ENCODE results near the gene LMCD1.
"Not testable (repeated sequence)": the region's sequence is repeated elsewhere in the genome, so short reads cannot be mapped to it uniquely, and the experiment has no call there.

Gene LMCD1

DNA sequence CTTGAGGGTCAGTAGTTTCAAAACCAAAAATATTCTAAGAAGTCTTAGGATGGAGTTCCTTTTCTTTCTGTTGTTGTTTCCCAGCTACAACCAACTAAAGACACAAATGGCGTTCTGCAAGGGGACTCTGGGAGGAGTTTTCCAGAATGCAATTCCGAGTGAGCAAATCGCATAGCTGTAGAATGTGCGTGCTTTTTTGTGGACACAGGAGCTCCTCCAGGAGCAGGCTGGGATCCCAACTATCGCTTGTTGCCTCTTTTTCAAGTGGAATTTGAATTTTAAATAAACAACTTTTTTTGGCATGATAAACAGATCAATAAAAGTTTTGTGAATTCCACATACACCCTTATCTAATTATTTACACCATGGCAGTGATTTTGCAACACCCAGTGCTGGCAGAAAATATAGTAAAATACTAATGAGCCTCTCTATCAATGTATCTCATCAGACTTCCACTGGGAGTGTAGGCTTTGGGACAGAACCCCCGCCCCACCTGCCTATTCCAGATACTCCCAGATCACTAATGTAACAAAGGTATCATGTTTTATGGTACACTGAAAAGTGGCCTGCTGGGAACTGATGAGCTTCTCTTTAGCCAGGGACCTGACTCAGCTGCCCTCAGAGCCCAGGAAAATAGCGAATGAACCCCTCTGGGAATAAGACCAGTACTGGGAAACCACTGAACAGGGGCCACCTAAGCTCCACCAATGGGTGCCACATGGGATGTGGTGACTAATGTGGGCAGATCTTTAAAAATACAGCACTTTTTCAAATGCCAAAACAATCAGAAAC, 66.4 kb downstream of the LMCD1 start:
- no peak for DNase-seq

DNA sequence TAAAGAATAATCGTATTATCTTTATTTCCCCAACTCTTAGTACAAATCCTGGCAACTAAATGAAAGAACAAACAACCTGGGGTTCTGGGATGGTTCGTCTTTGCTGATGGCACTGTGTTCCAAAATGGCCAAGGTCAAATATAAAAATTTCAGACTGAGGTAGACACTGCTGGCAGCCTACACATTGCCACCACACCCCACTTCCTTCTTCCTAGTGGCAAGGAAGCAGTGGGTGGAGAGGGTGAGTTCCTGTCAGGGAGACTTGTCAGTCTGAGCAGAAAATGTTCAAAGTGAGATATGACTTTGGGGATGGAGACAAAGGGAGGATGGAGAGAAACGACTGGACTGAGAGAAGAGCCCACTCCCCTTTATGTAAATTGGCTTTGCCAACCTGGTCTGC, 69.6 kb downstream of the LMCD1 start:
- peak; percentile 16 for DNase-seq

DNA sequence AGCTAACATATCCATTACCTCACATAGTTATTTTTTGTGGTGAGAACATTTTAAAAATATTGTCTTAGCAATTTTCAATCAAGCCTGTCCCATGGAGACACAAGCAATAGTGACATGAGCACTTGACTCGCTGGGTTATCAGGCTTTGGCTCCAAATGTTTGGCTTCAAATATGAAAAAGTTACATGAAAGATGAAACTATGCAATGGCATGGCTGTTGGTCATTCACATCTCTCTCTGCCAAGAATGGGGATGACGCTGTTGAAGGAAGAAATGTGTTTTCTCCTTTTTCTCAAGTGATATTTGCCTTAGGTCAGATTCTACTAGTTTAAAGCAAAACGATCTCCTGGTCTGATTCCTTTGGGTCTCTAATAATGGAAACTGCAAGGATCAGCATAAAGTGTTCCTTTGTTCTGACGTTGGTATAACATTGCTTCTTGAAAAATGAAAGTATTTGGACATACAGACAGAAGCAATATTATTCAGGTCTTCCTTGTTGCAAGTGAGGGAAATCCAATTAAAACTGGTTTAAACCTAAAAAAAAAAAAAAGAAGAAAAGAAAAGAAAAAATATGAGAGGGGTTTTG, 71.8 kb downstream of the LMCD1 start:
- DNase-seq, result no peak

DNA sequence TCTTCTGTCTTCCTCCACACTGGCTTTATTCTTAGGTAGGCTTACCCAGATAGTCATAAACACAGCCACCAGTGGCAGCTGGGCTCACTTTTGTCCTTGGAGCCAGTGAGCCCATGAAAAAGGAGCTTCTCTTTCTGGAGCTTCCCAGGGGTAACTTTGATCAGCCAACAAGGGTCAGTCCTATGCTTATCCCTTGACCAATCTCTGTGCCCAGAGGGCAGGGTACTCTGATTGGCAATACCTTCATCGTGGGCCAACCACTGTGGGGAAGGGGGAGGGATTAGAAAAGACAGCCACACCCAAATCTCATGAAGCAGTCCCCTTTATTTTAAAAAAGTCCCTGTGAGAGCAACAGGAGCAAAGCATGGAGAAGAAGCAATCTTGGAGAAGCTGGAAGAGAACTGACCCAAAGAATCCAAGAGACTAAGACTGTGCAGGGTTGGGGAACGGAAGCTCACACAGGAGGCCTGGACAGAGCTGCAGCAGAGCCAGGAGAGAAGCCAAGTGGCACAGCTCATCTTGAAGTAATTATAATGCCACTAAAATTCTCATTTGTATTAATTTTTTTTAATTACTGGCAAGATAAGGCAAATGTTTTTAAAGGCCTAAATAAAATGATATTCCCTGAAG, 72.5 kb downstream of the LMCD1 start:
- no peak for DNase-seq

DNA sequence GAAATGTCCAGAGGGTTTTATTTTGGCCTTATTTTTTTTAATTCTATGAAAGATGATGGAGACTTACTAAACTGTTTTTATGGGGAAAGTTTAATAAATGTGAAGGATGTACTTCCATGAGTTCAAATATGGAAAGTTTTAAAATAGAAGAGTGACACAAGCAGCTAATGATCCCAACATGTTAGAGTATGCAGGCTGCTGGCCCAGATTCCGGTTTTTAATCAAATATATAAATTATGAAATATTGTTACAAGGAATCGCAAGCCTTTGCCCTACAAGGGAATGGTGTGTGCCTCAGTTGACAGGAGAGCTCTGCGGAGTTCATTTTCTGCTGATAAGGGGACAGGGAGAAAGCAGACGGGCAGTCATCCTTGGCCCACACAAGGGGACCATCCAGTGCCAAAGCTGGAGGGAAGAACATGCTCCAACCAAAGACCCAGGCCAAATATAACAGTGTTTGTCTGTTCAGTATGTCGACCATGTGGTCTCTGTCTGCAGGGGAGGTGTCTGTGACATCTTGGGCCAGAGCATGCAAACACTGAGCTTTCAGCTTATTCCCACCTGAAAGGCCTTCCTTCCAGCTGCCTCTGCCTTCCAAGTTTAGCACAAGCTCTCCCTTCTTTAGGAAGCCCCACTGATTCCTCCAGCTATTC, 73.2 kb downstream of the LMCD1 start:
- no peak for DNase-seq

DNA sequence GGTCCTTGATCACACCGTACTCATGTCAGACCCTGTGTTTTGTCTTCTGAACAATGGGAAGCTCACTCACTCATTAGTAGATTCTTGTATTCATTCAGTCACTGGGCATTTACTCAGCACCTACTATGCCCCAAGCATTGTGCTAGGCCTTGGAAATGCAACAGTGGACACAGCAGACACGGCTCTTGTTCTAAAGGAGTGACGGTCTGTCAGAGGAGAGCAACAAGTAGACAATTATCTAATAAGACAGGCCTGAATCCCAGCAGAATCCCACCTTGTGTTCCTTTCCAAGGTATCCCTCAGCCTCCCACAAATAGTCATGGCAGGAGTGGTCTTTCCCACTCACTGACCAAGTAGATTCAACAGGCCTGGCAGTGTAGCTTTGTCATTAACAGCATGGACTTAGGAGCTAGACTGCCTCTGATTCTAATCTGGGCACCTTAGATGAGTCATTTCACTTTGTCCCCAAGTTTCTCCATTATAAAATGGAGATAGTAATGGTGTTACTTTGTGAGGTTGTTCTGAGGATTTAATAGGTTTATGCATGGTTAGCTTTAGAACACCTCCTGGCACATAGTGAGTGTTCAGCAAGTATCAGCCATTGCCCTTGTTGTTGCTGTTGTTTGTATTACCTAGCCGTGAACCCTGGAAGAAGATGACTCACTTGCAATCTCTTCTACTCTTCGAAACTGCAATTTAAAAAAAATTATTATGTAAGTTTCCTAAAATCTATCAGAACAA, 73.9 kb downstream of the LMCD1 start:
- no peak for DNase-seq

DNA sequence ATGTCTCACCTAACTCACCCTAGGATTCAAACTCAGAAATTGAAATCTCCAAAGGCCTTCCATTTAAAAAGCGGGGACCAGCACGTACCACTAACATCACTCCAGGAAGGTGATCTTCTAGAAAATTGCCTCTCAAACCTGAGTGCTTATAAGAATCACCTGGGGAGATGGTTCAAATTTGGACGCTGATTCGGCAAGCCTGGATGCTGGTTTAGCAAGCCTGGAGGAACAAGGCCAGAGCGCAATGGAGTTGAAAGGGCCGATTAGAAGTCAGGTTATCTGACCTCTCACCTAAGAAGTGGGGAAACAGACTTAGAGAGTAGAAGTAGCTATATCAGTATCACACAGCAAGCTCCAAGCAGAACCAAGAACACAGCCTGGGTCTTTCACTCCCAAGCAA, 74.8 kb downstream of the LMCD1 start:
- DNase-seq, result no peak

DNA sequence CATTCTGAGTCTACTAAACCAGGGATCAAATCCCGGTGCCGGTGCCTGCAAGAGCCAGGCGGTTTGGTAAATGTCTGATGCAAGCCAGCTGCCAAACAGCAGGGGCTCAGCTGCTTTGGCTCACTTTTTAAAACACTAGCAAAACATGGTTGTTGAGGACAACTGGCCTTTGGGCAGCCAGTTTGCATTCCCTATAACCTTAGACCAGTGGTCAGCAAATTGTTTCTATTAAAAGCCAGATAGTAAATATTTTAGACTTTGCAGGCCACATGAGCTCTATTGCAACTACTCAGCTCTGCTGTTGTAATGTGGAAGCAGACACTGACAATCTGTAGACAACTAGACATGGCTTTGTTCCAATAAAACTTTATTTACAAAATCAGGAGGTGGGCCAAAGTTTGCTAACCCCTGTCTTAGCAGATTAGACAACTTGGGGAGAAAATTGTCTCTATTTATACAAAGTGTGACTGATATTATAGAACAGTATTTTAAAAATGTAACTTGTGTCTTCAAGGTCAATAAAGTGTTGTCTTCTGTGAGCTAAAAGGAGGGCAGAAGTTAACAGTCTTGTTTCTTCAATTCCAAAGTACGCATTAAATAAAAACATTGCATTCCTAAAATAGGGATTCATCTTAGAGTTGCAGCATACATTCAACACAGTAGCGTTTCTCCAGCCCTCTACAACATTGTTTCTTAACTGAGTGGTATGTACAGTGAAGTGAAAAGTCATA, 75.4 kb downstream of the LMCD1 start:
- no peak for DNase-seq

DNA sequence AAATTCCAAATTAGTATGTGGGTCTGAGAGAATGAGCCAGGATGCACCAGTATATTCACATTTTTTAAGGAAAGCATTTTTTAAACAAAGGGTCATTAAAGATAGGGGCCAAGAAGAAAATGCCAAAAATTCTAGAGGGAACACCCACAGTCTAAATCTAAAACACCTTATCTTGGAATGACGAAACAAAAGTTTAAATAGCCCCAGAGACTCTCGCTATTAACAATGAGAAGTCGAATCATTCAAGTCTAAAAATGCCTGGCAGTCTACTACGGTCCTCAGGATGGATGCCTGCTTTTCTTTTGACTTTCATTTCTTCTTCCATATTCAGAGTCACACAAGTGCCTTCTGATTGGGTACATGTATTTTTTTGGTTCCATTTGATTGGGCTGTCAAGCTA, 76.7 kb downstream of the LMCD1 start:
- no peak for DNase-seq

DNA sequence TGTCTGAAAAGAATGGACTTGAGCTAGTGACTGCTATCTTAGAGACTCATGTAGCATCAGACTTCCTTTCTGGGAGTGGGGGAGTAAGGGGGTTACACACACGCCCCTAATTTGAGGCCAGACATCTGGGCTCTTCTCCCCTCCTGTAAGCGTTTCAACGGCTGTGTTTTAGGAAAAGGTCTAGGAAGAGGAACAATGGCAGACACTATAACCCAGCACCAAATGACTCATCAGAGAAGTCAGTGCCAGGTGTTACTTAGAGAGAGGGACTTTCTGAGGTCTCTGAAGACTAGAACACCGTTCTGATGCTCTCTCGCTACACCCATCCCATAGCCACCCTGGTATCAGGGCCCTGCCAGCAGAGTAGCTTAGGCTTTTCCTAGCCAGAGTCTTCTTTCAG, 77.5 kb downstream of the LMCD1 start:
- no peak for DNase-seq

DNA sequence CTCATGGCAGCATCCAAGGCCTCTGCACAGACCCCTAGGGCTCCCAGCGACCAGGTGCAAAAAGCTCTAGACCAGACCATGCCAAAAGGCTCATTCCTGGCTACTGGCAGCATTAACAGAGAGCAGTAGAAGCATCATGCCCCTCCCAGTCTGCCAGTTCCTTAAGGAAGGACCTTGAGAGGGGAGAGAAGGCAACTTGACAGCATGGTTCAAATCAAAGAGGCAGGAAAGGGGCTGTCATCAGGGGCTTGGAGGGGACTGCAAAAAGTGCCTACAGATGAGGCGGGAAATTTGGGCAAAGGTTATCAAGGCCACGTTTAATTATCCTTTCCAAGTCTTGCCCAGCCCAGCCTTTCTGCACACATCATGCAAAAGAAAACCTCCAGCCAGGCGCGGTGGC, 78.3 kb downstream of the LMCD1 start:
- no peak for DNase-seq

DNA sequence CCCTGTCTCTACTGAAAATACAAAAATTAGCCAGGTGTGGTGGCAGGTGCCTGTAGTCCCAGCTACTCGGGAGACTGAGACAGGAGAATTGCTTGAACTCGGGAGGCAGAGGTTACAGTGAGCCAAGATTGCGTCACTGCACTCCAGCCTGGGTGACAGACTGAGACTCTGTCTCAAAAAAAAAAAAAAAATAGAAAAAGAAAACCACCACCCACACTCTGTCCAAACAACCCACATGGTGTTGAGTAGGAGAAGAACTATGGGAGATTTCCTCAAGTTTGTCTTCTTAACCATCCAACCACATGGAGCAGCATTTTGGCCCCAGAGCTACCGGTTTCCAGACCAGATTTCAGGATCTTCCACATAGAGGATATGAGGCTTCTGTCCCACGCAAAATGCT, 78.8 kb downstream of the LMCD1 start:
- DNase-seq, result not testable (repeated sequence)

DNA sequence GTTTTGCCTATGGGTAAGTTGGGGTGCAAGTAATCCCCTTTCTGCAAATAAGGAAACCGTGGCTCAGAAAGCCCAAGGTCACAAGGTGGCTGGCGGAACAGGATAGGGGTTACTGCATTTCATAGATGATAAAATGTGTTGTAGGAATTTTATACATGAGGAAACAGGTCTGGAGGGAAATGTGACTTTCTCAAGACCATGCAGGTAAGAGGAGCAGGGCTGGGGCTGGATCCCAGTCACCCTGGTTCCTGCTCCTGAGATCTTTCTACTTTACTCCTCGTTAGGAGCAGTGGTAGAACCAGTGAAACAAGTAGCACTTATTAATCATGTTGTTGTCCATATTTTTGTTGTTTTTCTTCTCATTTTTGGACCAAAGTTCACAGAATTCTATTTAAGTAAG, 79.8 kb downstream of the LMCD1 start:
- no peak for DNase-seq

DNA sequence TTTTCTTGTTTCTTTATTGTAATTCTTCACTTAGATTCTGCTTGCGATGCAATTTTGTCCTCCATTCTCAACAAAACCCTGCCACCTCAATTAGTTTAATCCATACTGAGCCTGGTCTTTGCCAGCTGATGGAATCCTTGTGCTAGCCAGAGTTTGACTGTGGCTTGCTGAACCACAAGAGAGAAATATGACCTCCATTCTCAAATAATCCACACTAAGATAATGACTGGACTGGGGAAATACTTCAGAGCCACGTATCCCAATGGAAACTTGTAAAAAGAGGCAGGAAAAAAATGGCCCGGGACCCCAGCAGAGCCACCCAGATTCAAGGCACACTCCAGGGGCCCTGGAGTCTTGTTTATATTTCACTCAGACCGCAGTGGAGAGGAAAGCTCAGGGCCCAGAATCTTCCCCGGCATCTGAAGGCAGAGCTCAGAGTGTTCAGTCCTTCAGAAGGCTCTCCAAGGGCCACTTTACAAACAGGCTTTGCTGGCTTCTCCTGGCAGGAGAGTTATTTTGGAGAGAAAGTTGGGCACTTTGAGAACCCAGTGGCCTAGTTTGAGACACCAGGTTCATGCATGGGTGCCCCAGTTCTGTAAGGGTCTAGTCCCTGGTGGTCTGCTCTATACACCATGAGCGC, 80.3 kb downstream of the LMCD1 start:
- DNase-seq, result no peak

DNA sequence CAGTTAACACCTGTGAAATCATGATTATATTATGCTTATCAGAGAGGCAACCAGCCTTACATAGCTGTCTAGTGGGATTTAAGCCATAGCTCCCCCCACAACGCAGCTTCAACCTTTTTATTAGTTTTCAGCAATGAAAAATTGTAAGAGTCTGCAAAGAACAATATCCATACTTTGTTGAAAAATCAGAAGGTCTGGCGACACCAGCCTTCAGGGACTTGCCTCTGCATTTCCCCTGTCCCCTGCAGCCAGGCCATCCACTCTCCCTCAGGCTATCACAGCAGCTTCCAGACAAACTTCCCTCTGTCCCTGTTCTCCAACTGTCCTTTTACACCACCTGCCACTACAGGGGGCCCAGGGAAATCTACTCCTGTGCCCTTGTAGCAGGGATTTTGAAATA, 83.0 kb downstream of the LMCD1 start:
- no peak for DNase-seq

DNA sequence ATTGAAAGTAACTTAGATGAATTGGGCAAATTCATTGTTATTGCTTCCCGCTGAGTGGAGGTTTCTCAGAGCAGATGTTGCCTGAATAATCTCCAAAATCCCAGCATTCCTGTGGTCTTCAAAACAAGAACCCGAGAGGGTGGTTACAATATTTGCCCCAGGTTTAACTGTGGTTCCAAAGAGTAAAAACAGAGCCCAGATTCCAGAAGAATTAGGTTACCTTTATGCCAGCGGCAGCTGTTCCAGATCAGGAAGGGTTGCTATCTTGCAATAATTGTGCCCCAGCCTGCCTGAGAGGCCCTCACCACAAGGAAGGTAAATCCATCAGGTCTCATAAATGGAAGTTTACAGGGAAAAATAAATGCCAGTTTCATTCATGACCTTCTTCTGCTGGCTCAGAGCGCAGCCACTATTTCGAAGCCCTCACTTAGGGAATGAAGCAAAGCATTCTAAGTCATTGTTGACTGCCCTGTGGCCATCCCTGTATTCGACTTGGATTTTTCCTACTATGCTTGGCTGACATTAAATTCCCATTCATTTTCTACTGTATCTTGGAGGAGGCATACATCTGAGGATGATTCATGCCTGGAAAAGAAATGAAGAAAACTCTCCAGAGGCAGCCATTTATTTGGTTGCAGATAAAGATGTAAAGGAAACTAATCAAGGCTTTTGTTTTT, 88.4 kb downstream of the LMCD1 start:
- no peak for DNase-seq

DNA sequence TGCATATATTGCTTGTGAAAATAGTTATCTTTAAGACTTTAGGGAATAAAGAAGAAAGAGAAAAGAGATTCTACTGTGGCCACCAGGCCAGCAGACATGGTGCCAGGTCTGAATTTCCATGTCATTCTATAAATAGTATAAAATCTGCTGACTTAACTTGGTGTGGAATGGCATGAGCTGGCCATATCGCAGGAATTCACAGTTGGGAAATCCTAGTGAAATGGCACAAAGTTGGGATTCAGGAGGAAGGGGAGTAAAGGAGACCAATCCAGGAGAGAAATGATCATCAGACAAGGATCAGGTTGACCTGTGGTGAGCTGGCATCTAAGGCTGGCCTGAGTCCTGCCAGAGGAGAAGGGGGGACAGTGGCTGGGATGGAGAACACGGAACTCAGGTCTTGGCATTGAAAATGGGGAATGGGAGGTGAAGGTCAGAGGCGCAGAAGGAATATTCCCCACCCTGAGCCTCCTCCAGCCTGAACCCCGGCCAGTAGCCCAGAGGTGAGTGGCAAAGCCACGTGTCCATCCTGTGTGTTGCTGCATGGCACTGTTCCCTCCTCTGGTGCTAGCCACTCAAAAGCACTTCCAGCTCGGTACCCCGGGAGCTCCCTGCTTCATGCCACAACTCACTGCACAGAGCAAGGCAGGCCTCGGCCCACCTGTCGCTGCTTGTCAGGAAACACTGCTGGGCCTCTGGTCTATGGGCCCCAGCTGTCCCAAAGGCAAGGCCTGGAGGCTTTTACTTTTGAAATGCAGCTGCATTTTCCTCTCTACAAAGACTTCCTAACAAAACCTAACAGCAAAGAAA, 91.6 kb downstream of the LMCD1 start:
- no peak for DNase-seq

DNA sequence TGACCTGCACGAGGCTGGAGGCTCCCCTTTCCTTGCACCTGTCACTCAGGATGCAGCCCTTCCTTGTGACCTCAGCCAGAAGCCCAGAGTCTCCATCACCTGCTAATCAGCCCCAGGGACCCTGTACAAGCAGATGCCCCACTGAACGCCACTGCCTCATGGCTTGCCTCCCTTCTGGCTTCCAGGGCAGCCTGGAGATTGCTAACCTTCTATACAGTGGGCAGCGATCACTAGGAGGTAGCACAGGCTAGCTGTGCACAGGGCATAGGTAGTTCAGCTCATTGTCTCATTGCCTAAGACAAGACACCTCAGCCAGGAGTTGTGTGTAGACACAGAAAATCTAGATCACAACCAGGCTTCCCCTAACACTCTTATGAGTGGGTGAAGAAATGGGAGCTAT, 93.6 kb downstream of the LMCD1 start:
- DNase-seq, result no peak

DNA sequence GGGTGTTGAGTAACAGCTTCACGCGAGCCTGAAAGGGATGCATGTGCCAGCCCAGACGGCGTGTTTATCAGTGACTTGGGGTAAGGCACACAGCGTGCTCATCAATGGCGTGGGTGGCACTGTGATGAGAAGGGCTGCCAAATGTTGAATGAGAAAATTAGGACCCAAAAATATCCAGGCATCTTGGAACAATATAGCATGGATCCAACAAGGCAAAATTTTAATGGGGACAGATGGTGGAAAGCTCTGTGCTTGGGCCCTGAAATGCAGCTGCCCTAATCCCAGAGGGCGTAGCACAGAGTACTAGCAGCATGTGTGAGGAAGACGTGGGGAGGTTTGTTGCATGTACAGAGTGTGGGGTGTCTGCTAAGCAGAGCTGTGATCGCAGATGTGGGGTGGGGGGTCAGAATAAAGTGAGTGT, 94.1 kb downstream of the LMCD1 start:
- no peak for DNase-seq
